Left ventricle myocardium inferior (tissue), 1 donor: ENCODE measurements around the gene LY6G5C. TPM values are rescaled to one million over a fixed set of nuclear protein-coding genes. Genes with fewer than 3 reads are reported as not detected.

ENCODE experiments used
- DNase-seq: peaks from one replicate; pipeline ENCODE4 v3.0.0-alpha.2; 2020
- H3K27ac ChIP-seq: fragments of 200-600 bp; replicated peaks from 2 replicates; pipeline ENCODE4 v1.8.0; 2021
- H3K27me3 ChIP-seq: fragments of 200-600 bp; 2 replicates; pipeline ENCODE4 v1.8.0; 2021; ENCODE audit warnings: low read depth
- H3K36me3 ChIP-seq: fragments of 200-600 bp; 2 replicates; pipeline ENCODE4 v1.8.0; 2021
- H3K4me1 ChIP-seq: fragments of 200-600 bp; 2 replicates; pipeline ENCODE4 v1.8.0; 2021
- H3K4me3 ChIP-seq: fragments of 200-600 bp; 2 replicates; pipeline ENCODE4 v1.8.0; 2021; ENCODE audit warnings: mild to moderate bottlenecking, moderate library complexity
- H3K9me3 ChIP-seq: fragments of 200-600 bp; replicated peaks from 2 replicates; pipeline ENCODE4 v1.8.0; 2021
- CTCF ChIP-seq: fragments of 200-600 bp; IDR thresholded peaks from 2 replicates; pipeline ENCODE4 v1.8.0; 2021; ENCODE audit warnings: antibody characterized with exemption, mild to moderate bottlenecking, borderline replicate concordance
- intact Hi-C: fragments of 100-400 bp; cut with micrococcal nuclease; formaldehyde crosslinking; loops from one replicate; pipeline ENCODE4 v1.11.0; 2022
- total RNA-seq: library from RNA; stranded (reverse); fragmentation: NEBNext Ultra II Directional; extraction: Animal tissue kit (Norgen Biotek cat#: 25700); gene quantifications from one replicate; pipeline ENCODE4 v1.2.1, GENCODE V29; 2021
- donor health status: DM: no; HTN: yes; CAD: no; lungs with severe emphysema.

LY6G5C gene
- total RNA-seq, 1 donor from 2014 or later, result 1.5 TPM

DNA sequence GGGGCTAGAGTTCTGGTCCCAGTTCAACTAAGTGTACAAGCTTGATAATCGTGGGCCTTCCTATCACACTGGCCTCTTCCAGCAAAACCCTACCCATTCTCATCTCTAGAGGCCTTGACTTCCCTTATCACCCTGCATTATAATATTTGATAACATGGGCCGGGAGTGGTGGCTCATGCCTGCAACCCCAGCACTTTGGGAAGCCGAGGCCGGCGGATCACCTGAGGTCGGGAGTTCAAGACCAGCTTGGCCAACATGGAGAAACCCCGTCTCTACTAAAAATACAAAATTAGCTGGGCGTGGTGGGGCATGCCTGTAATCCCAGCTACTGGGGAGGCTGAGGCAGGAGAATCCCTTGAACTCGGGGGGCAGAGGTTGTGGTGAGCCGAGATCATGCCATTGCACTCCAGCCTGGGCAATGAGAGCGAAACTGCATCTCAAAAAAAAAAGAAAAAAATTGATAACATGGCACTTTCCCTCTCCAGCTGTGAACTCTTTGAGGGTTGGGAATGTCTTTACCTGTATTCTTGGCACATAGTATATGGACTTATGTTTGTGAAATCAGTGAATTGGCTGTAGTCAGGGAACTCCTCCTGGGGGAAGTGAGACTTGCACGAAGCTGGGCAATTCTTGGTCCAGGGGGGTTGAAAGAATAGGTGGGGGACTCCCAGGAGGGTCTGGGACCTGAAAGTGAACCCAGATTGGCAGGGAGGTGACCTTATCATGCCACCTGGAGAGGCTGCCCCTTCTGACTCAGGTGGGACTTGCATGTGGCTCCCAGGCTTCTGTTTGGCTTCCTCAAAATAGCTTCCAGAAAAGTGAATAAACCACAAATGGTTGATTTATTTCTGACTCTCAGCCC lies 19.4 kb downstream of the LY6G5C start:
- TF ChIP-seq CTCF, result no peak
- intact Hi-C loops, result no loop called here
- DNase-seq, result no peak

DNA sequence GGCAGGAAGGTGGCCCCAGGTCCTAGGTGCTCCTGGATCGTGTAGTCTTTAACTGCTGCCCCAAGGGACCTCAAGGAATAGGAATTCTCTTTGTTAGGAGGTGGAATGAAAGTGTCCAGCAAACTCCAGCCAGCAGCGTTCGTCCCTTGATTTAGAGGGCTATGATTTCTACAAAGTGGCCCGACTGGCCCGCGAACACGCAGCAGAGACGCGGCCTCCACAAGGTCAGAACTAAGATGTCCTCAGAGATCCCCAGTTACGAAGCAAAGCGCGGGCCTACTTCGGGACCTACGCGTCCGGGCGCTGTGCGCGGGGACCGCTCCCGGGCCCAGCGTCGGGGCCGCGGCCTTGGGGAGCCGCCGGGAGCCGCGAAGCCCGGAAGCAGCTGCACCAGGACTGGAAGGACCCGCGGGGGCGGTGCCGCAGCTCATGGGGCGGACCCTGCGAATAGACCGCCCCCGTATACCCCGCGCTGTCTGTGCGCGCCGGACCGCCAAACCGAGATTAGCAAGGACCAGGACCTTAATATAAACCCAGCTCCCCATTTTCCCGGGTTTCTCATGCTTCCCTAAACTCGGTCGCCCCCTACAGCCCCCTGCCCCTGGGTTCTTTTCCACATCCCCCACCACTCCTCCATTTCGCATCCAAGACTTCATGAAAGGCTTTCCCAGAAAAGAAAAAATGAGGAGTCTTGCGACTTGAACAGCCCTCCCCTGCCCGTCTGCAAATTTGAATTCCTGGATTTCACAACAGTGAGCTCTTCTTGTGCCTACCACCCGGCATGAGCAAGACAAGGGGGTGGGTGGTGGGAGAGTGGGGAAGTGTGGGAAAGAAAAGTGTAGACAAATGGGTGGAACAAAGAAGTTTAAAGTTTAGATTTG lies 20.2 kb downstream of the LY6G5C start, which contains the start of gene C6orf47:
C6orf47 (minus strand) TSS at position 398 of the 881 bp plus-strand sequence. CDS start 831 bp downstream, outside the sequence.
- Histone ChIP-seq H3K27me3 (no peaks in the 10 kb centered on the region), H3K36me3 (peaks cover 37% of the 10 kb centered on the region), H3K9me3 (no peaks in the 10 kb centered on the region), H3K4me1 (peaks cover 82% of the 10 kb centered on the region), H3K27ac (peak within 1 kb of the TSS; percentile 95), H3K4me3 (peak within 1 kb of the TSS; percentile 90)
- DNase-seq, result peak; percentile 90
- peak; percentile 9 for TF ChIP-seq CTCF
- intact Hi-C loops, result no loop called here

More for the DNA sequence above, 19.4 kb downstream of the LY6G5C start:
- Histone ChIP-seq H3K36me3 (peaks cover 29% of the 10 kb centered on the region), H3K9me3 (no peaks in the 10 kb centered on the region), H3K27me3 (no peaks in the 10 kb centered on the region), H3K27ac (peak overlapping the region; percentile 95), H3K4me3 (peak overlapping the region; percentile 90), H3K4me1 (peaks cover 88% of the 10 kb centered on the region)

GRCh38 chr6:31659649-31660380 lies 21.1 kb downstream of the LY6G5C start:
- intact Hi-C loops, result no loop called here
- no peaks in the 10 kb centered on the region for H3K27me3 ChIP-seq
- no peak for TF ChIP-seq CTCF
- peaks cover 75% of the 10 kb centered on the region for H3K4me1 ChIP-seq
- peak overlapping the region; percentile 90 for H3K4me3 ChIP-seq
- no peaks in the 10 kb centered on the region for H3K9me3 ChIP-seq
- no peak for DNase-seq
- peak overlapping the region; percentile 95 for H3K27ac ChIP-seq
- peaks cover 37% of the 10 kb centered on the region for H3K36me3 ChIP-seq

DNA sequence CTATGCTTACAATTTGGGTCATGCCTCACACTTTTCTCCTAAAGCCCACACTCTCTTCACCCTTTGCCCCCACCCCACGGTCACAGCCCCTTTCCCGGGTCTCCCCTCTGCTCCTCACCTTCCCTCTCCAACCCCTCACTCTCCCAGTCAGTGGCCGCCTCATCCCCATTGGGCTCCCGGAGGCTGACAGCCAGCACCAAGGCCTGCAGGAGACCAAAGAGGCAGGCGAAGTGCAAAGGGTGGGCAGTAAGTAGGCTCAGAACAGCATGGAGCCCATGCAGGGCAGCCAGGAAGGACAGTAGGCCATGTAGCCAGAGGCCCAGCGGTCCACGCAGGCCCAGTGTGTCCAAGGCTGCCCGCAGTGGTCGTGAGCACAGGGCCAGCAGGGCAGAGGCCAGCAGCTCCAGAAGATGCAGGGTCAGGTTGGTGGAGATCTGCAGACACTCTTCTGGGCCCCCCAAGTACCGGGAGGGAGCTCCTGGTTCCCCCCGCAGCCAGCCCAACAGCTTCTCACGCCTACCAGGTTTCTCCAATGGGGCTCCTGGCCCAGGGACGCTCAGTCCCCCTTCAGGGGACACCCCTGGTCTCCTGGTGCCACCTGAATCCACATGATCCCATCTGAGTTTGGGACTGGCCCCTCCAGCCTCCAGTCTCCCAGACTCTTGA lies 21.8 kb downstream of the LY6G5C start:
- DNase-seq, result no peak
- H3K4me3 ChIP-seq, result peak overlapping the region; percentile 90
- H3K4me1 ChIP-seq, result peaks cover 70% of the 10 kb centered on the region
- no peaks in the 10 kb centered on the region for H3K9me3 ChIP-seq
- H3K27me3 ChIP-seq, result no peaks in the 10 kb centered on the region
- peaks cover 37% of the 10 kb centered on the region for H3K36me3 ChIP-seq
- H3K27ac ChIP-seq, result peak overlapping the region; percentile 95
- intact Hi-C loops, result no loop called here
- no peak for TF ChIP-seq CTCF
